ENCODE measurements around the gene CYB5R3.
A peak's percentile ranks its signal among the peaks of the same experiment; 100 is the strongest.
"Not testable (repeated sequence)": the region's sequence is repeated elsewhere in the genome, so short reads cannot be mapped to it uniquely, and the experiment has no call there.

The CYB5R3 gene

GRCh38 chr22:42624551-42625106 lies 24.6 kb downstream of the CYB5R3 start:
- no peak for DNase-seq (ENCODE audit: low read depth in 2 of 2)

- DNase-seq (ENCODE audit: low read depth in 2 of 2), result no peak
Measured at GRCh38 chr22:42623756-42624441, 25.3 kb downstream of the CYB5R3 start.

- no peak for DNase-seq (ENCODE audit: low read depth in 2 of 2)
Measured at GRCh38 chr22:42623301-42623751, 25.9 kb downstream of the CYB5R3 start.

GRCh38 chr22:42622061-42622710 lies 27.0 kb downstream of the CYB5R3 start:
- DNase-seq (ENCODE audit: low read depth in 2 of 2), result no peak

GRCh38 chr22:42621505-42622002 lies 27.6 kb downstream of the CYB5R3 start:
- peak; percentile 42 to 51 for DNase-seq (ENCODE audit: low read depth in 2 of 2)

GRCh38 chr22:42620084-42620483 lies 29.1 kb downstream of the CYB5R3 start:
- no peak for DNase-seq (ENCODE audit: low read depth in 2 of 2)

- DNase-seq (ENCODE audit: low read depth in 2 of 2), result no peak
Measured at GRCh38 chr22:42619261-42620063, 29.7 kb downstream of the CYB5R3 start.

GRCh38 chr22:42617155-42617983 lies 31.8 kb downstream of the CYB5R3 start:
- DNase-seq (ENCODE audit: low read depth in 2 of 2), result no peak

- DNase-seq (ENCODE audit: low read depth in 2 of 2), result not testable (repeated sequence)
Measured at GRCh38 chr22:42615860-42616175, 33.4 kb downstream of the CYB5R3 start.

- peak; percentile 81 to 85 for DNase-seq (ENCODE audit: low read depth in 2 of 2)
Measured at GRCh38 chr22:42615092-42615859, 33.9 kb downstream of the CYB5R3 start.

GRCh38 chr22:42614312-42615091 lies 34.7 kb downstream of the CYB5R3 start, which contains the start of gene POLDIP3:
POLDIP3 (minus strand) TSS chr22:42614883; CDS start chr22:42614857, 26 bp downstream.
- DNase-seq (ENCODE audit: low read depth in 2 of 2), result peak; percentile 98 to 99

- DNase-seq (ENCODE audit: low read depth in 2 of 2), result no peak
Measured at GRCh38 chr22:42613872-42614301, 35.3 kb downstream of the CYB5R3 start.

GRCh38 chr22:42612336-42612735 lies 36.9 kb downstream of the CYB5R3 start:
- no peak for DNase-seq (ENCODE audit: low read depth in 2 of 2)

- no peak for DNase-seq (ENCODE audit: low read depth in 2 of 2)
Measured at GRCh38 chr22:42611051-42611450, 38.1 kb downstream of the CYB5R3 start.

- no peak for DNase-seq (ENCODE audit: low read depth in 2 of 2)
Measured at GRCh38 chr22:42610186-42610585, 39.0 kb downstream of the CYB5R3 start.

- DNase-seq (ENCODE audit: low read depth in 2 of 2), result no peak
Measured at GRCh38 chr22:42608823-42609361, 40.3 kb downstream of the CYB5R3 start.

GRCh38 chr22:42608136-42608822 lies 40.9 kb downstream of the CYB5R3 start:
- DNase-seq (ENCODE audit: low read depth in 2 of 2), result no peak

- not testable (repeated sequence) for DNase-seq (ENCODE audit: low read depth in 2 of 2)
Measured at GRCh38 chr22:42607641-42608040, 41.6 kb downstream of the CYB5R3 start.

- DNase-seq (ENCODE audit: low read depth in 2 of 2), result no peak
Measured at GRCh38 chr22:42604403-42604802, 44.8 kb downstream of the CYB5R3 start.
